ENCODE measurements around the gene PLA2G4F. TPM values are rescaled to one million over a fixed set of nuclear protein-coding genes. Genes with fewer than 3 reads are reported as not detected.

Gene PLA2G4F
- total and polyA plus RNA-seq, 10 of the 15 experiments (the other 5 are each of a cell fraction or from before 2014, with no cell fraction given): not detected

DNA sequence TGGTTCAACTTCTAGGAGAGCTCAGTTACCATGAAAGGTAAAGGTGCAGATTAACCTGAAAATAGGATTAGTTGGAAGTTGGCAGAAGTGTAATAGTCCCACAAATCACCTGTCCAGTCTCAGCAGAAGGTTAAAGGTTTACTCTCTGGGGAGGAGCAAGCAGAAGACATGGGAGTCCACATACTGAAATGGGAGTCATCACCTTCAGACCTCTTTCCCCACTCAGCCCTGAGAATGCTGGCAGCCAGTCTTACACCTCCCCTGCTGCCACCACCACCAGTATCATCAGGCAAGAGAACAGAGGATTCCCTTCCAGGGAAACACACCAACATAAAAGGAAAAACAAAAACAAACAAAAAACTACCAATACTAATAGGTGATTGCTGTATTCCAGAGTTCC is 48.2 kb downstream of the PLA2G4F start:
- Histone ChIP-seq H3K4me3 (no peak overlapping the region), H4K20me1 (ENCODE audit: control insufficient read depth, insufficient read depth) (no peaks in the 10 kb centered on the region), H3K36me3 (ENCODE audit: control insufficient read depth in 2 of 2, insufficient read depth in 2 of 2, low read length in 1 of 2) (no peaks in the 10 kb centered on the region), H3K4me2 (ENCODE audit: control insufficient read depth, insufficient read depth) (no peak overlapping the region), H3K27ac (ENCODE audit: control insufficient read depth, insufficient read depth) (no peak overlapping the region), H3K9me3 (replicated peaks; ENCODE audit: control insufficient read depth, insufficient read depth, low read length) (no peaks in the 10 kb centered on the region), H2AFZ (ENCODE audit: control insufficient read depth, low read depth, low read length) (no peak overlapping the region), H3K27me3 (replicated peaks in 1 of 2; ENCODE audit: control insufficient read depth in 2 of 2, insufficient read depth in 2 of 2, low read length in 1 of 2) (no peaks in the 10 kb centered on the region), H3K9ac (ENCODE audit: control insufficient read depth, insufficient read depth, low read length) (no peak overlapping the region), H3K4me1 (ENCODE audit: control insufficient read depth, insufficient read depth, low read length) (no peaks in the 10 kb centered on the region; the same call in none of the 2 replicates), H3K79me2 (ENCODE audit: control insufficient read depth, insufficient read depth, low read length) (no peaks in the 10 kb centered on the region)
- no peak for FAIRE-seq
- intact Hi-C loops (cut with micrococcal nuclease; ENCODE audit: unreplicated experiment) (no loop called here), in situ Hi-C loops (cut with MboI) (no loop called here)
- no TSS peak for BruUV-seq (replicated peaks)
- ChIA-PET CTCF (interaction anchor here (0.8 to 1.1 kb wide), 5 partner anchors 9 to 31 kb away, joined by 3 to 5 read pairs (median 3); no protein-coding TSS in a partner anchor), SMC1A (ENCODE audit: uncharacterized antibody, unreplicated experiment) (no interaction called here), RAD21 (ENCODE audit: unreplicated experiment) (no interaction called here), POLR2A (no interaction called here)
- no peak for TF ChIP-seq TCF7 (IDR thresholded peaks at IDR 0.05; ENCODE audit: borderline replicate concordance)
- no peak for TF ChIP-seq CBX3 (IDR thresholded peaks at IDR 0.05; ENCODE audit: borderline replicate concordance, low read depth)
- no peak for TF ChIP-seq SREBF2 (IDR thresholded peaks at IDR 0.05; ENCODE audit: low read length)
- no peak for TF ChIP-seq SMAD1 (IDR thresholded peaks at IDR 0.05; ENCODE audit: low read depth, partially characterized antibody)
- TF ChIP-seq CHD2 (IDR thresholded peaks at IDR 0.05; ENCODE audit: borderline replicate concordance, low read depth, low read length): no peak
- no peak for TF ChIP-seq DPF2 (IDR thresholded peaks at IDR 0.05)
- DNase-seq (ENCODE audit: low read depth, low spot score): no peak
- ATAC-seq: no peak

- Histone ChIP-seq H3K79me2 (ENCODE audit: control insufficient read depth, insufficient read depth, low read length) (no peaks in the 10 kb centered on the region), H4K20me1 (ENCODE audit: control insufficient read depth, insufficient read depth) (no peaks in the 10 kb centered on the region), H3K27me3 (replicated peaks in 1 of 2; ENCODE audit: control insufficient read depth in 2 of 2, insufficient read depth in 2 of 2, low read length in 1 of 2) (no peaks in the 10 kb centered on the region), H3K9ac (ENCODE audit: control insufficient read depth, insufficient read depth, low read length) (no peak overlapping the region), H3K27ac (ENCODE audit: control insufficient read depth, insufficient read depth) (no peak overlapping the region), H3K9me3 (replicated peaks; ENCODE audit: control insufficient read depth, insufficient read depth, low read length) (no peaks in the 10 kb centered on the region), H3K4me3 (no peak overlapping the region), H3K36me3 (ENCODE audit: control insufficient read depth in 2 of 2, insufficient read depth in 2 of 2, low read length in 1 of 2) (no peaks in the 10 kb centered on the region), H3K4me1 (ENCODE audit: control insufficient read depth, insufficient read depth, low read length) (no peaks in the 10 kb centered on the region; the same call in none of the 2 replicates), H3K4me2 (ENCODE audit: control insufficient read depth, insufficient read depth) (no peak overlapping the region), H2AFZ (ENCODE audit: control insufficient read depth, low read depth, low read length) (no peak overlapping the region)
- in situ Hi-C loops (cut with MboI): no loop called here
- intact Hi-C loops (cut with micrococcal nuclease; ENCODE audit: unreplicated experiment): no loop called here
- CTCF ChIA-PET: interaction anchor here (0.6 to 1.1 kb wide), 4 partner anchors 21 to 1179 kb away, joined by 3 to 5 read pairs (median 4); partner anchors contain the start of gene DLL4
- no TSS peak for BruUV-seq (replicated peaks)
- no peak for DNase-seq (ENCODE audit: low read depth, low spot score)
- POLR2A ChIA-PET: no interaction called here
- RAD21 ChIA-PET (ENCODE audit: unreplicated experiment): no interaction called here
- SMC1A ChIA-PET (ENCODE audit: uncharacterized antibody, unreplicated experiment): no interaction called here
- peak; percentile 18 for FAIRE-seq
- peak; percentile 47 for ATAC-seq
- 14% methylated on average over 7 of the region's 7 CpGs for WGBS (ENCODE audit: insufficient coverage, insufficient replicate concordance, low lambda C conversion rate, missing lambda C conversion rate)
- TF ChIP-seq NFIC (IDR thresholded peaks at IDR 0.05; ENCODE audit: low read depth, low read length): no peak
- TF ChIP-seq, protein P1, sequence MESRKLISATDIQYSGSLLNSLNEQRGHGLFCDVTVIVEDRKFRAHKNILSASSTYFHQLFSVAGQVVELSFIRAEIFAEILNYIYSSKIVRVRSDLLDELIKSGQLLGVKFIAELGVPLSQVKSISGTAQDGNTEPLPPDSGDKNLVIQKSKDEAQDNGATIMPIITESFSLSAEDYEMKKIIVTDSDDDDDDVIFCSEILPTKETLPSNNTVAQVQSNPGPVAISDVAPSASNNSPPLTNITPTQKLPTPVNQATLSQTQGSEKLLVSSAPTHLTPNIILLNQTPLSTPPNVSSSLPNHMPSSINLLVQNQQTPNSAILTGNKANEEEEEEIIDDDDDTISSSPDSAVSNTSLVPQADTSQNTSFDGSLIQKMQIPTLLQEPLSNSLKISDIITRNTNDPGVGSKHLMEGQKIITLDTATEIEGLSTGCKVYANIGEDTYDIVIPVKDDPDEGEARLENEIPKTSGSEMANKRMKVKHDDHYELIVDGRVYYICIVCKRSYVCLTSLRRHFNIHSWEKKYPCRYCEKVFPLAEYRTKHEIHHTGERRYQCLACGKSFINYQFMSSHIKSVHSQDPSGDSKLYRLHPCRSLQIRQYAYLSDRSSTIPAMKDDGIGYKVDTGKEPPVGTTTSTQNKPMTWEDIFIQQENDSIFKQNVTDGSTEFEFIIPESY (IDR thresholded peaks at IDR 0.05): no peak
- TF ChIP-seq CHD4 (IDR thresholded peaks at IDR 0.05): no peak
- no peak for TF ChIP-seq POLR2AphosphoS5 (IDR thresholded peaks at IDR 0.05; ENCODE audit: low read length)
- TF ChIP-seq SREBF1 (IDR thresholded peaks at IDR 0.05; ENCODE audit: low read length): no peak
- no peak for TF ChIP-seq LARP7 (IDR thresholded peaks at IDR 0.05)
- TF ChIP-seq SMC3 (IDR thresholded peaks at IDR 0.05; ENCODE audit: borderline replicate concordance, low read length): no peak
- TF ChIP-seq, protein P2, sequence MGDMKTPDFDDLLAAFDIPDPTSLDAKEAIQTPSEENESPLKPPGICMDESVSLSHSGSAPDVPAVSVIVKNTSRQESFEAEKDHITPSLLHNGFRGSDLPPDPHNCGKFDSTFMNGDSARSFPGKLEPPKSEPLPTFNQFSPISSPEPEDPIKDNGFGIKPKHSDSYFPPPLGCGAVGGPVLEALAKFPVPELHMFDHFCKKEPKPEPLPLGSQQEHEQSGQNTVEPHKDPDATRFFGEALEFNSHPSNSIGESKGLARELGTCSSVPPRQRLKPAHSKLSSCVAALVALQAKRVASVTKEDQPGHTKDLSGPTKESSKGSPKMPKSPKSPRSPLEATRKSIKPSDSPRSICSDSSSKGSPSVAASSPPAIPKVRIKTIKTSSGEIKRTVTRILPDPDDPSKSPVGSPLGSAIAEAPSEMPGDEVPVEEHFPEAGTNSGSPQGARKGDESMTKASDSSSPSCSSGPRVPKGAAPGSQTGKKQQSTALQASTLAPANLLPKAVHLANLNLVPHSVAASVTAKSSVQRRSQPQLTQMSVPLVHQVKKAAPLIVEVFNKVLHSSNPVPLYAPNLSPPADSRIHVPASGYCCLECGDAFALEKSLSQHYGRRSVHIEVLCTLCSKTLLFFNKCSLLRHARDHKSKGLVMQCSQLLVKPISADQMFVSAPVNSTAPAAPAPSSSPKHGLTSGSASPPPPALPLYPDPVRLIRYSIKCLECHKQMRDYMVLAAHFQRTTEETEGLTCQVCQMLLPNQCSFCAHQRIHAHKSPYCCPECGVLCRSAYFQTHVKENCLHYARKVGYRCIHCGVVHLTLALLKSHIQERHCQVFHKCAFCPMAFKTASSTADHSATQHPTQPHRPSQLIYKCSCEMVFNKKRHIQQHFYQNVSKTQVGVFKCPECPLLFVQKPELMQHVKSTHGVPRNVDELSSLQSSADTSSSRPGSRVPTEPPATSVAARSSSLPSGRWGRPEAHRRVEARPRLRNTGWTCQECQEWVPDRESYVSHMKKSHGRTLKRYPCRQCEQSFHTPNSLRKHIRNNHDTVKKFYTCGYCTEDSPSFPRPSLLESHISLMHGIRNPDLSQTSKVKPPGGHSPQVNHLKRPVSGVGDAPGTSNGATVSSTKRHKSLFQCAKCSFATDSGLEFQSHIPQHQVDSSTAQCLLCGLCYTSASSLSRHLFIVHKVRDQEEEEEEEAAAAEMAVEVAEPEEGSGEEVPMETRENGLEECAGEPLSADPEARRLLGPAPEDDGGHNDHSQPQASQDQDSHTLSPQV (IDR thresholded peaks at IDR 0.05): no peak
Observed at GRCh38 chr15:42107473-42107872, 49.0 kb downstream of the PLA2G4F start.

Measured in GM12878 (cell line).